K562 (cell line): ENCODE results near the gene KCNK6. TPM values are rescaled to one million over a fixed set of nuclear protein-coding genes. Genes with fewer than 3 reads are reported as not detected.

ENCODE experiments used
- ARHGAP35 ChIP-seq: fragments of 450-650 bp; IDR thresholded peaks from 2 replicates; pipeline ENCODE4 v1.6.1; 2018; ENCODE audit not compliant: partially characterized antibody
- DPF2 ChIP-seq: fragments of 450-650 bp; IDR thresholded peaks from 2 replicates; pipeline ENCODE4 v1.6.1; 2016
- HCFC1 ChIP-seq: IDR thresholded peaks from 2 replicates; pipeline ENCODE4 v1.6.1; 2012; ENCODE audit warnings: low read depth, low read length, improper control_type of control experiment
- HDAC3 ChIP-seq: fragments of 450-650 bp; IDR thresholded peaks from 2 replicates; pipeline ENCODE4 v1.6.1; 2018; ENCODE audit warnings: borderline replicate concordance, mild to moderate bottlenecking, moderate library complexity; ENCODE audit not compliant: partially characterized antibody
- PHTF2 ChIP-seq: fragments of 250-450 bp; sonication (Bioruptor Pico); IDR thresholded peaks from 2 replicates; pipeline ENCODE4 v1.5.0; 2021; ENCODE audit warnings: mild to moderate bottlenecking
- XRCC3 ChIP-seq: fragments of 450-650 bp; IDR thresholded peaks from 2 replicates; pipeline ENCODE4 v1.6.1; 2017; ENCODE audit warnings: mild to moderate bottlenecking, moderate library complexity
- polyA plus RNA-seq, 8 experiments: library from polyadenylated mRNA; depleted of rRNA in 4 of 8; stranded (reverse) in 5 of 8; unstranded in 3 of 8; fragments of >200 nt; fragmentation: Nextera tagmentation in 2 of 8; fragmentation: Illumina TruSeq in 1 of 8; extraction: Ambion mirVana in 2 of 8; extraction: Trizol in 1 of 8; gene quantifications; 2 replicates each; pipeline versions ENCODE4 v1.2.1 to v1.2.3, GENCODE V29; 2011 to 2014; ENCODE audit warnings: inconsistent platforms in 1 of 8, missing spikeins in 1 of 8
- total RNA-seq, 7 experiments: library from RNA; depleted of rRNA in 6 of 7; stranded (reverse); fragments of >200 nt in 6 of 7; fragmentation: Illumina TruSeq in 2 of 7; extraction: Trizol in 2 of 7; gene quantifications; 2 replicates each; pipeline versions ENCODE4 v1.2.1 to v1.2.3, GENCODE V29; 2011 to 2021; ENCODE audit warnings: low replicate concordance in 1 of 7
- TF ChIP-seq, protein P1 (sequence below): fragments of 450-650 bp; formaldehyde crosslinking; IDR thresholded peaks from 2 replicates; pipeline ENCODE4 v1.4.0; 2022; ENCODE audit warnings: missing genetic modification characterization
- TF ChIP-seq, protein P2 (sequence below): fragments of 450-650 bp; IDR thresholded peaks from 2 replicates; pipeline ENCODE4 v1.6.1; 2014; ENCODE audit warnings: low read depth, mild to moderate bottlenecking, moderate library complexity, borderline replicate concordance

Gene KCNK6
- total and polyA plus RNA-seq, 9 of the 15 experiments (the other 6 are each of a cell fraction or from before 2014, with no cell fraction given), result 0.05 to 0.42 (median 0.15) TPM

DNA sequence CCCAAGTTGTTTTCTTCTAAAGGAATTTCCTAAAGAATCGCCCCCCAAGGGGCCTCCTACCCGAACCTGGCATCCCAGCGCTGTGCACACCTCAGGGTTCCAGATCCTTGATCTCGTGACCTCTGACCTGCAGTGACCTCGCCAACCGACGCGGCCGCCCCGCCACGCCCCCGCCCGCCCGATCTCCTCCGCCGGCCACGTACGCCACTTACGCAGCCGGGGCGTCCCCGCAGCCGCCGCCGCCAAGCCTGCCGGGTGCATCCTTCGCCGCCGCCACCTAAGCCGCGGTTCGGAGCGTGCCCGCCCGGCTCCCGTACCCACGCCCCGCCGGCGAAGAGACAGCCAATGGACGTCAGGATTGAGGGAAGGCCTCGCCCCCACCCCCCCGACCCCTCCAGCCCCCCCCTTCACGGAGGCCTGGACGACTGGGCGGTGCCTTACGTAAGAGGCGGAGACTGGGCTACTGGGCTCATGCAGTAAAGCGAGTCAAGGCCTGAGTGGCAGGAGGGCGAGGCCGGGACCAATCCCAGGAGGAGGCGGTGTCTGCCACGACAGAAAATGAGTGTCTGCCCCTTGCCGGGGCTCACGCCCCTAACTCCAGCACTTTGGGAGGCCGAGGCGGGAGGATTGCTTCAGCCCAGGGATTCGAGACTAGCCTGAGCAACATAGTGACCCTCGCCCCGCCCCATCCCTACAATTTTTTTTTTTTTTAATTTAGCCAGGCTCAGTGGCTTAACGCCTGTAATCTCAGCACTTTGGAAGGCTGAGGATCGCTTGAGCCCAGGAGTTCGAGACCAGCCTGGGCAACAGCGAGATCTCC lies 3.8 kb upstream of the KCNK6 start, which contains the start of gene YIF1B (continued):
- TF ChIP-seq XRCC3, result no peak
- peak; percentile 98 for TF ChIP-seq HDAC3
- peak; percentile 67 for TF ChIP-seq DPF2
- TF ChIP-seq PHTF2, result no peak
- TF ChIP-seq, protein P1, sequence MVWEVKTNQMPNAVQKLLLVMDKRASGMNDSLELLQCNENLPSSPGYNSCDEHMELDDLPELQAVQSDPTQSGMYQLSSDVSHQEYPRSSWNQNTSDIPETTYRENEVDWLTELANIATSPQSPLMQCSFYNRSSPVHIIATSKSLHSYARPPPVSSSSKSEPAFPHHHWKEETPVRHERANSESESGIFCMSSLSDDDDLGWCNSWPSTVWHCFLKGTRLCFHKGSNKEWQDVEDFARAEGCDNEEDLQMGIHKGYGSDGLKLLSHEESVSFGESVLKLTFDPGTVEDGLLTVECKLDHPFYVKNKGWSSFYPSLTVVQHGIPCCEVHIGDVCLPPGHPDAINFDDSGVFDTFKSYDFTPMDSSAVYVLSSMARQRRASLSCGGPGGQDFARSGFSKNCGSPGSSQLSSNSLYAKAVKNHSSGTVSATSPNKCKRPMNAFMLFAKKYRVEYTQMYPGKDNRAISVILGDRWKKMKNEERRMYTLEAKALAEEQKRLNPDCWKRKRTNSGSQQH (CRISPR knock-in tag), result no peak
- no peak for TF ChIP-seq ARHGAP35
- TF ChIP-seq, protein P2, sequence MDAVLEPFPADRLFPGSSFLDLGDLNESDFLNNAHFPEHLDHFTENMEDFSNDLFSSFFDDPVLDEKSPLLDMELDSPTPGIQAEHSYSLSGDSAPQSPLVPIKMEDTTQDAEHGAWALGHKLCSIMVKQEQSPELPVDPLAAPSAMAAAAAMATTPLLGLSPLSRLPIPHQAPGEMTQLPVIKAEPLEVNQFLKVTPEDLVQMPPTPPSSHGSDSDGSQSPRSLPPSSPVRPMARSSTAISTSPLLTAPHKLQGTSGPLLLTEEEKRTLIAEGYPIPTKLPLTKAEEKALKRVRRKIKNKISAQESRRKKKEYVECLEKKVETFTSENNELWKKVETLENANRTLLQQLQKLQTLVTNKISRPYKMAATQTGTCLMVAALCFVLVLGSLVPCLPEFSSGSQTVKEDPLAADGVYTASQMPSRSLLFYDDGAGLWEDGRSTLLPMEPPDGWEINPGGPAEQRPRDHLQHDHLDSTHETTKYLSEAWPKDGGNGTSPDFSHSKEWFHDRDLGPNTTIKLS, result peak; percentile 60
- TF ChIP-seq HCFC1, result peak; percentile 37; the same call in 1 of the 2 replicates
